Measurements from ENCODE around the gene SNCB.

Gene SNCB

GRCh38 chr5:176621661-176622079 is 8.7 kb downstream of the SNCB start:
- H3K27ac ChIP-seq (ENCODE audit: low read depth, low read length, severe bottlenecking), result no peak overlapping the region
- no peak overlapping the region for H3K4me3 ChIP-seq (ENCODE audit: extremely low read depth, insufficient read depth, low read length, poor library complexity, severe bottlenecking)
- no peaks in the 10 kb centered on the region for H3K9me3 ChIP-seq (ENCODE audit: control insufficient read depth, low read length)
- H3K36me3 ChIP-seq (ENCODE audit: control insufficient read depth, insufficient read depth, low read length), result no peaks in the 10 kb centered on the region
- H3K4me1 ChIP-seq (ENCODE audit: control insufficient read depth, insufficient read depth, low read length, poor library complexity, severe bottlenecking), result peaks cover 9% of the 10 kb centered on the region
- WGBS, 2 experiments (ENCODE audit: insufficient coverage in 2 of 2), result 84 to 94% methylated on average over 10 to 11 of the region's 13 CpGs

GRCh38 chr5:176620333-176620981 is 9.9 kb downstream of the SNCB start:
- Histone ChIP-seq H3K36me3 (ENCODE audit: control insufficient read depth, insufficient read depth, low read length) (no peaks in the 10 kb centered on the region), H3K4me1 (ENCODE audit: control insufficient read depth, insufficient read depth, low read length, poor library complexity, severe bottlenecking) (peaks cover 21% of the 10 kb centered on the region), H3K27ac (ENCODE audit: low read depth, low read length, severe bottlenecking) (no peak overlapping the region), H3K4me3 (ENCODE audit: extremely low read depth, insufficient read depth, low read length, poor library complexity, severe bottlenecking) (no peak overlapping the region), H3K9me3 (ENCODE audit: control insufficient read depth, low read length) (no peaks in the 10 kb centered on the region)
- WGBS, 2 experiments (ENCODE audit: insufficient coverage in 2 of 2), result 42 to 55% methylated on average over 24 of the region's 32 CpGs

- peaks cover 28% of the 10 kb centered on the region for H3K4me1 ChIP-seq (ENCODE audit: control insufficient read depth, insufficient read depth, low read length, poor library complexity, severe bottlenecking)
- no peak overlapping the region for H3K27ac ChIP-seq (ENCODE audit: low read depth, low read length, severe bottlenecking)
- H3K4me3 ChIP-seq (ENCODE audit: extremely low read depth, insufficient read depth, low read length, poor library complexity, severe bottlenecking), result no peak overlapping the region
- 52 to 53% methylated on average over 38 to 45 of the region's 59 CpGs for WGBS, 2 experiments (ENCODE audit: insufficient coverage in 2 of 2)
- H3K36me3 ChIP-seq (ENCODE audit: control insufficient read depth, insufficient read depth, low read length), result no peaks in the 10 kb centered on the region
- H3K9me3 ChIP-seq (ENCODE audit: control insufficient read depth, low read length), result no peaks in the 10 kb centered on the region
Observed at GRCh38 chr5:176619569-176620332, 10.6 kb downstream of the SNCB start.

GRCh38 chr5:176619203-176619568 is 11.1 kb downstream of the SNCB start:
- Histone ChIP-seq H3K4me3 (ENCODE audit: extremely low read depth, insufficient read depth, low read length, poor library complexity, severe bottlenecking) (no peak overlapping the region), H3K27ac (ENCODE audit: low read depth, low read length, severe bottlenecking) (no peak overlapping the region), H3K9me3 (ENCODE audit: control insufficient read depth, low read length) (no peaks in the 10 kb centered on the region), H3K36me3 (ENCODE audit: control insufficient read depth, insufficient read depth, low read length) (no peaks in the 10 kb centered on the region), H3K4me1 (ENCODE audit: control insufficient read depth, insufficient read depth, low read length, poor library complexity, severe bottlenecking) (peaks cover 28% of the 10 kb centered on the region)
- 7 to 18% methylated on average over 18 to 24 of the region's 31 CpGs for WGBS, 2 experiments (ENCODE audit: insufficient coverage in 2 of 2)

- Histone ChIP-seq H3K9me3 (ENCODE audit: control insufficient read depth, low read length) (no peaks in the 10 kb centered on the region), H3K4me1 (ENCODE audit: control insufficient read depth, insufficient read depth, low read length, poor library complexity, severe bottlenecking) (peaks cover 28% of the 10 kb centered on the region), H3K36me3 (ENCODE audit: control insufficient read depth, insufficient read depth, low read length) (no peaks in the 10 kb centered on the region), H3K4me3 (ENCODE audit: extremely low read depth, insufficient read depth, low read length, poor library complexity, severe bottlenecking) (no peak overlapping the region), H3K27ac (ENCODE audit: low read depth, low read length, severe bottlenecking) (no peak overlapping the region)
- WGBS, 2 experiments (ENCODE audit: insufficient coverage in 2 of 2), result 54 to 59% methylated on average over 13 to 17 of the region's 19 CpGs
Observed at GRCh38 chr5:176618783-176619182, 11.6 kb downstream of the SNCB start.

GRCh38 chr5:176616511-176616910 is 13.8 kb downstream of the SNCB start:
- H3K4me3 ChIP-seq (ENCODE audit: extremely low read depth, insufficient read depth, low read length, poor library complexity, severe bottlenecking), result no peak overlapping the region
- no peak overlapping the region for H3K27ac ChIP-seq (ENCODE audit: low read depth, low read length, severe bottlenecking)

GRCh38 chr5:176614805-176615478 is 15.4 kb downstream of the SNCB start:
- H3K27ac ChIP-seq (ENCODE audit: low read depth, low read length, severe bottlenecking), result no peak overlapping the region
- 62 to 63% methylated on average over 3 to 5 of the region's 8 CpGs for WGBS, 2 experiments (ENCODE audit: insufficient coverage in 2 of 2)
- no peaks in the 10 kb centered on the region for H3K36me3 ChIP-seq (ENCODE audit: control insufficient read depth, insufficient read depth, low read length)
- H3K4me3 ChIP-seq (ENCODE audit: extremely low read depth, insufficient read depth, low read length, poor library complexity, severe bottlenecking), result no peak overlapping the region
- peaks cover 24% of the 10 kb centered on the region for H3K4me1 ChIP-seq (ENCODE audit: control insufficient read depth, insufficient read depth, low read length, poor library complexity, severe bottlenecking)
- H3K9me3 ChIP-seq (ENCODE audit: control insufficient read depth, low read length), result no peaks in the 10 kb centered on the region

More at GRCh38 chr5:176616511-176616910, 13.8 kb downstream of the SNCB start:
- H3K4me1 ChIP-seq (ENCODE audit: control insufficient read depth, insufficient read depth, low read length, poor library complexity, severe bottlenecking), result peaks cover 27% of the 10 kb centered on the region
- WGBS, 2 experiments (ENCODE audit: insufficient coverage in 2 of 2), result 87 to 92% methylated on average over 4 to 5 of the region's 7 CpGs
- no peaks in the 10 kb centered on the region for H3K36me3 ChIP-seq (ENCODE audit: control insufficient read depth, insufficient read depth, low read length)
- H3K9me3 ChIP-seq (ENCODE audit: control insufficient read depth, low read length), result no peaks in the 10 kb centered on the region

GRCh38 chr5:176612855-176613254 is 17.5 kb downstream of the SNCB start:
- Histone ChIP-seq H3K27ac (ENCODE audit: low read depth, low read length, severe bottlenecking) (no peak overlapping the region), H3K4me3 (ENCODE audit: extremely low read depth, insufficient read depth, low read length, poor library complexity, severe bottlenecking) (no peak overlapping the region), H3K36me3 (ENCODE audit: control insufficient read depth, insufficient read depth, low read length) (no peaks in the 10 kb centered on the region), H3K4me1 (ENCODE audit: control insufficient read depth, insufficient read depth, low read length, poor library complexity, severe bottlenecking) (peaks cover 31% of the 10 kb centered on the region), H3K9me3 (ENCODE audit: control insufficient read depth, low read length) (no peaks in the 10 kb centered on the region)
- WGBS, 2 experiments (ENCODE audit: insufficient coverage in 2 of 2), result 59 to 69% methylated on average over 2 of the region's 2 CpGs

GRCh38 chr5:176612008-176612407 is 18.3 kb downstream of the SNCB start:
- Histone ChIP-seq H3K27ac (ENCODE audit: low read depth, low read length, severe bottlenecking) (no peak overlapping the region), H3K4me3 (ENCODE audit: extremely low read depth, insufficient read depth, low read length, poor library complexity, severe bottlenecking) (no peak overlapping the region), H3K9me3 (ENCODE audit: control insufficient read depth, low read length) (no peaks in the 10 kb centered on the region), H3K4me1 (ENCODE audit: control insufficient read depth, insufficient read depth, low read length, poor library complexity, severe bottlenecking) (peaks cover 29% of the 10 kb centered on the region), H3K36me3 (ENCODE audit: control insufficient read depth, insufficient read depth, low read length) (no peaks in the 10 kb centered on the region)
- 83 to 91% methylated on average over 6 of the region's 6 CpGs for WGBS, 2 experiments (ENCODE audit: insufficient coverage in 2 of 2)

- Histone ChIP-seq H3K9me3 (ENCODE audit: control insufficient read depth, low read length) (no peaks in the 10 kb centered on the region), H3K27ac (ENCODE audit: low read depth, low read length, severe bottlenecking) (no peak overlapping the region), H3K4me1 (ENCODE audit: control insufficient read depth, insufficient read depth, low read length, poor library complexity, severe bottlenecking) (peaks cover 25% of the 10 kb centered on the region), H3K4me3 (ENCODE audit: extremely low read depth, insufficient read depth, low read length, poor library complexity, severe bottlenecking) (no peak overlapping the region), H3K36me3 (ENCODE audit: control insufficient read depth, insufficient read depth, low read length) (no peaks in the 10 kb centered on the region)
- WGBS, 2 experiments (ENCODE audit: insufficient coverage in 2 of 2), result 17 to 19% methylated on average over 6 to 7 of the region's 10 CpGs
Observed at GRCh38 chr5:176611435-176611834, 18.9 kb downstream of the SNCB start.

Data from mesodermal cell (in vitro differentiated cells).